ENCODE results near the gene PLOD2. TPM values are rescaled to one million over a fixed set of nuclear protein-coding genes. Genes with fewer than 3 reads are reported as not detected.

PLOD2 gene
- total RNA-seq, result 1 to 10 TPM; 2.0 to 6.5 (median 4.1) TPM

DNA sequence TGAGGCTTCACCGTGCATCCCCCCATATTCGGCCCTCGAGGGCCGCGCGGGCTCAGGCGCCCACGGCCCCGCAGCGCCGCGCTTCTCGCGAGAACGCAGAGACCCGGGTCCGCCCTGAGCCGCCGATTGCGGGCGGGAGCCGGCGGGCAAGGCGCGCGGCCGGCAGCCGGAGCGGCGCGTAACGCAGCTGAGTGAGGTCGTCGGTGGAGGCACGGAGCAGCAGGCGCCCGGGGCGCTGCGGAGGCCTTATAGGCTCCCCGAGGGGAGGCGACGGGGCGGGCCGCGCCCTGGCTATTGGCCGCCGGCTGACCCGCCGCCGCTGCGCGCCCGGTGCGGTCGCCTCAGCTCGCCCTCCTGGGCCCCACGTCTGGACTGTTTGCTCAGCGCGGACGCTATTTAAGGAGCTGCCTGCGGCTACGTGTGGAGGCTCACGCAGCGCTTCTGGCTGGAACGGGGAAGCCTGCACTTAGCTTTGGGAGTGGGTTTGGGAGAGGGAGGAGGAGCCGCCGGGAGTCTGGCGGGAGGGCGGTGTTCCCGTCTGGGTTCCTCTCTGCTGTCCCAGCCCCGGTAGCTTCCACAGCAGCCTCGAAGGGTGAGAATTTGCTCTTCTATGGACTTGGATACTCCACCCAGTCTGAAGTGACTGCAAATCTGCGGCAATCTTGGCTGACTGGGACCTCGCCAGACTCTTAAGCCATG lies at the start of gene PLOD2:
Gene PLOD2, minus strand, starts transcription at position 221 of the 699 bp plus-strand sequence. Its CDS starts 195 bp downstream, at position 26.
- Histone ChIP-seq H3K4me1 (peaks cover 13 to 27% of the 10 kb centered on the region in 2 donors), H3K4me3 (peak within 1 kb of the TSS; percentile 69 to 83 (median 75)), H3K27me3 (no peaks in the 10 kb centered on the region), H3K27ac (peak within 1 kb of the TSS; percentile 80 to 86 (median 84)), H3K9me3 (no peaks in the 10 kb centered on the region), H3K36me3 (no peaks in the 10 kb centered on the region)
- TF ChIP-seq POLR2A (IDR thresholded peaks at IDR 0.05) (peak; percentile 66 to 76), CTCF (IDR thresholded peaks at IDR 0.05 in 4 of 5, conservative IDR thresholded peaks at IDR 0.05 in 1 of 5) (no peak)
- ATAC-seq, result peak; percentile 31 to 59
- peak; percentile 14 to 37 for DNase-seq
- intact Hi-C loops (cut with DNase I; ENCODE audit: low total_unique reads) (no loop called here), in situ Hi-C loops (cut with MboI; ENCODE audit: low sequenced_read_pairs in 4 of 4) (no loop called here)

- Histone ChIP-seq H3K36me3 (peaks cover 0 to 5% of the 10 kb centered on the region in 2 donors), H3K9me3 (no peaks in the 10 kb centered on the region), H3K4me3 (no peak overlapping the region), H3K27ac (no peak overlapping the region), H3K4me1 (no peaks in the 10 kb centered on the region), H3K27me3 (no peaks in the 10 kb centered on the region)
- in situ Hi-C loops (cut with MboI; ENCODE audit: low sequenced_read_pairs in 4 of 4) (loop anchor here in 2 of 4 donors (25.0 kb wide), 1 partner anchor 378 kb away; no protein-coding TSS in a partner anchor), intact Hi-C loops (cut with DNase I; ENCODE audit: low total_unique reads) (no loop called here)
- no peak for TF ChIP-seq CTCF (IDR thresholded peaks at IDR 0.05 in 4 of 5, conservative IDR thresholded peaks at IDR 0.05 in 1 of 5)
- TF ChIP-seq POLR2A (IDR thresholded peaks at IDR 0.05), result no peak
- DNase-seq (no peak), ATAC-seq (no peak)
Measured at GRCh38 chr3:146209371-146209770, 48.4 kb upstream of the PLOD2 start.

GRCh38 chr3:146203776-146204175 lies 42.8 kb upstream of the PLOD2 start:
- intact Hi-C loops (cut with DNase I; ENCODE audit: low total_unique reads) (no loop called here), in situ Hi-C loops (cut with MboI; ENCODE audit: low sequenced_read_pairs in 4 of 4) (loop anchor here in 2 of 4 donors (25.0 kb wide), 1 partner anchor 384 kb away; no protein-coding TSS in a partner anchor)
- no peak for DNase-seq
- Histone ChIP-seq H3K4me1 (peaks cover 3 to 4% of the 10 kb centered on the region in 2 donors), H3K36me3 (peaks cover 0 to 5% of the 10 kb centered on the region in 2 donors), H3K27ac (no peak overlapping the region), H3K4me3 (no peak overlapping the region), H3K9me3 (no peaks in the 10 kb centered on the region), H3K27me3 (no peaks in the 10 kb centered on the region)
- ATAC-seq, result no peak
- TF ChIP-seq CTCF (IDR thresholded peaks at IDR 0.05 in 4 of 5, conservative IDR thresholded peaks at IDR 0.05 in 1 of 5) (no peak), POLR2A (IDR thresholded peaks at IDR 0.05) (no peak)

DNA sequence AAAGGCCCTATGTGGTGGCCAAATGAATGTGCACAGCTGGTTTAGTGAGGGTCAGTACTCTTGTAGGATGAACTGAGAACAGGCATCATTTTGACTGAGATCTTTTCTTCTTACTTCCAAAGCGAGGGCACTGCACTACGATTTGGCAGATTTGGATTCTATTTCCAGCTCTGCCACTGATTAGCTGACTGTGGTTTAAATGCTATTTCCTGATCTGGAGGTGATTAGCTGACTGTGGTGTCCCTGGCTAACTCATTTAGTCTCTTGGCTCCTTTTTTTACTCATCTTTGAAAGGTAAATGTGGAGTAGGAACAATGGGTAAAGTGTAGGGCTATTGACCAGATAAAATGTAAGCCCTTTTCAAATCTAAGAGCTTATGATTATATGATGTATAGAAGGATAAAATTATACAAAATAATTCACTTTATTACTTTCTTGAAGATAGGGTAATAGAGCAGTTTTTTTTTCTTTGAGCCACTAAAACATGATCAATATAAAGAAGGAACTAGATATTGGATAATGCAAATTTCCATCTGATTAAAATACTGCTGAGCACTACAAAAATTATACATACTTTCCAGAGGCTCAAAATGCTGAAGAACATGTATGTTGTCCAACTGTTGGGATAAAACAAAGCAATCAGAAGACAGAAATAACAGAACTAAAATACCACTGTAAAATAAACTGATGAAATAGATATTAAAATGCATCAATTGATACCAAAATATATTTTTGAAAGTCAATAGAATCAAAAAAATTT lies 39.7 kb upstream of the PLOD2 start:
- Histone ChIP-seq H3K27ac (no peak overlapping the region), H3K27me3 (no peaks in the 10 kb centered on the region), H3K4me3 (no peak overlapping the region), H3K36me3 (no peaks in the 10 kb centered on the region), H3K9me3 (no peaks in the 10 kb centered on the region), H3K4me1 (peaks cover 7 to 14% of the 10 kb centered on the region in 2 donors)
- intact Hi-C loops (cut with DNase I; ENCODE audit: low total_unique reads) (no loop called here), in situ Hi-C loops (cut with MboI; ENCODE audit: low sequenced_read_pairs in 4 of 4) (loop anchor here in 2 of 4 donors (25.0 kb wide), 1 partner anchor 387 kb away; no protein-coding TSS in a partner anchor)
- TF ChIP-seq POLR2A (IDR thresholded peaks at IDR 0.05), result no peak
- TF ChIP-seq CTCF (IDR thresholded peaks at IDR 0.05 in 4 of 5, conservative IDR thresholded peaks at IDR 0.05 in 1 of 5), result no peak
- no peak for ATAC-seq
- DNase-seq, result no peak

All from gastrocnemius medialis (tissue), 4 donors.